K562 (cell line): Measurements from ENCODE around the gene CCDC152. TPM values are rescaled to one million over a fixed set of nuclear protein-coding genes. Genes with fewer than 3 reads are reported as not detected.
A peak's percentile ranks its signal among the peaks of the same experiment; 100 is the strongest.

Experiments
- BCLAF1 ChIP-seq, 2 experiments: fragments of 450-650 bp in 1 of 2; IDR thresholded peaks; 2 replicates each; pipeline ENCODE4 v1.6.1; 2011 to 2017; ENCODE audit warnings: low read depth in 2 of 2, antibody characterized with exemption in 1 of 2, borderline replicate concordance in 1 of 2, low read length in 1 of 2, mild to moderate bottlenecking in 1 of 2, mixed read lengths in 1 of 2; ENCODE audit not compliant: control insufficient read depth in 1 of 2
- EP400 ChIP-seq: fragments of 450-650 bp; IDR thresholded peaks from 2 replicates; pipeline ENCODE4 v1.6.1; 2017; ENCODE audit warnings: antibody characterized with exemption, mild to moderate bottlenecking, moderate library complexity
- GTF2A2 ChIP-seq: IDR thresholded peaks from 2 replicates; pipeline ENCODE4 v1.6.1; 2016; ENCODE audit warnings: mild to moderate bottlenecking, missing genetic modification characterization, missing compliant biosample characterization
- KDM5B ChIP-seq: fragments of 200-600 bp; sonication (generic); IDR thresholded peaks from 2 replicates; pipeline ENCODE4 v1.6.1; 2012; ENCODE audit warnings: low read depth, mild to moderate bottlenecking, moderate library complexity, low read length, control low read depth, inconsistent platforms; ENCODE audit not compliant: insufficient replicate concordance
- LEF1 ChIP-seq: fragments of 450-650 bp; IDR thresholded peaks from 2 replicates; pipeline ENCODE4 v1.6.1; 2016; ENCODE audit warnings: mild to moderate bottlenecking
- MAFF ChIP-seq: IDR thresholded peaks from 2 replicates; pipeline ENCODE4 v1.6.1; 2012; ENCODE audit warnings: low read length, improper control_type of control experiment
- NONO ChIP-seq, 2 experiments: fragments of 200-400 bp in 1 of 2; fragments of 450-650 bp in 1 of 2; formaldehyde crosslinking in 1 of 2; IDR thresholded peaks; 2 replicates each; pipeline ENCODE4 v1.6.1; 2017; ENCODE audit warnings: low read depth in 2 of 2, mild to moderate bottlenecking in 2 of 2, moderate library complexity in 2 of 2, low read length in 1 of 2
- NR2C1 ChIP-seq, 2 experiments: fragments of 450-650 bp; IDR thresholded peaks; 2 replicates each; pipeline ENCODE4 v1.6.1; 2017; ENCODE audit warnings: mild to moderate bottlenecking in 2 of 2, antibody characterized with exemption in 1 of 2, inconsistent platforms in 1 of 2, missing compliant biosample characterization in 1 of 2, missing genetic modification characterization in 1 of 2
- POLR2B ChIP-seq: fragments of 450-650 bp; IDR thresholded peaks from 2 replicates; pipeline ENCODE4 v1.6.1; 2018; ENCODE audit warnings: low read depth; ENCODE audit not compliant: partially characterized antibody
- PRDM10 ChIP-seq: fragments of 450-650 bp; IDR thresholded peaks from 2 replicates; pipeline ENCODE4 v1.6.1; 2018; ENCODE audit not compliant: partially characterized antibody
- RBFOX2 ChIP-seq: fragments of 200-400 bp; formaldehyde crosslinking; IDR thresholded peaks from 2 replicates; pipeline ENCODE4 v1.6.1; 2017; ENCODE audit warnings: low read depth, mild to moderate bottlenecking, low read length, moderate library complexity
- SIN3B ChIP-seq: fragments of 450-650 bp; IDR thresholded peaks from 2 replicates; pipeline ENCODE4 v1.6.1; 2017; ENCODE audit warnings: low read depth, mild to moderate bottlenecking, moderate library complexity
- SNIP1 ChIP-seq: fragments of 450-650 bp; IDR thresholded peaks from 2 replicates; pipeline ENCODE4 v1.7.1; 2017; ENCODE audit warnings: low read depth, mild to moderate bottlenecking
- TAF9B ChIP-seq: fragments of 450-650 bp; IDR thresholded peaks from 2 replicates; pipeline ENCODE4 v1.6.1; 2018; ENCODE audit warnings: mild to moderate bottlenecking; ENCODE audit not compliant: partially characterized antibody
- WHSC1 ChIP-seq: IDR thresholded peaks from one replicate; pipeline ENCODE4 v1.6.1; 2012; ENCODE audit warnings: low read length, control low read depth, inconsistent platforms
- ZNF507 ChIP-seq: conservative IDR thresholded peaks from 2 replicates; pipeline ENCODE4 v1.6.1; 2017; ENCODE audit warnings: missing genetic modification characterization, missing compliant biosample characterization
- polyA plus RNA-seq, 8 experiments: library from polyadenylated mRNA; depleted of rRNA in 4 of 8; stranded (reverse) in 5 of 8; unstranded in 3 of 8; fragments of >200 nt; fragmentation: Nextera tagmentation in 2 of 8; fragmentation: Illumina TruSeq in 1 of 8; extraction: Ambion mirVana in 2 of 8; extraction: Trizol in 1 of 8; gene quantifications; 2 replicates each; pipeline versions ENCODE4 v1.2.1 to v1.2.3, GENCODE V29; 2011 to 2014; ENCODE audit warnings: inconsistent platforms in 1 of 8, missing spikeins in 1 of 8
- total RNA-seq, 7 experiments: library from RNA; depleted of rRNA in 6 of 7; stranded (reverse); fragments of >200 nt in 6 of 7; fragmentation: Illumina TruSeq in 2 of 7; extraction: Trizol in 2 of 7; gene quantifications; 2 replicates each; pipeline versions ENCODE4 v1.2.1 to v1.2.3, GENCODE V29; 2011 to 2021; ENCODE audit warnings: low replicate concordance in 1 of 7
- TF ChIP-seq, protein P1 (sequence below): sonication (generic); formaldehyde crosslinking; IDR thresholded peaks from 2 replicates; pipeline ENCODE4 v1.5.0; 2020; ENCODE audit warnings: missing genetic modification reagents

CCDC152 gene
- total and polyA plus RNA-seq, 9 of the 15 experiments (the other 6 are each of a cell fraction or from before 2014, with no cell fraction given), result 2.5 to 11.6 (median 5.1) TPM

GRCh38 chr5:42811591-42812446 is 55.2 kb downstream of the CCDC152 start, which contains the start of gene SELENOP (continued):
- TF ChIP-seq, protein P1, sequence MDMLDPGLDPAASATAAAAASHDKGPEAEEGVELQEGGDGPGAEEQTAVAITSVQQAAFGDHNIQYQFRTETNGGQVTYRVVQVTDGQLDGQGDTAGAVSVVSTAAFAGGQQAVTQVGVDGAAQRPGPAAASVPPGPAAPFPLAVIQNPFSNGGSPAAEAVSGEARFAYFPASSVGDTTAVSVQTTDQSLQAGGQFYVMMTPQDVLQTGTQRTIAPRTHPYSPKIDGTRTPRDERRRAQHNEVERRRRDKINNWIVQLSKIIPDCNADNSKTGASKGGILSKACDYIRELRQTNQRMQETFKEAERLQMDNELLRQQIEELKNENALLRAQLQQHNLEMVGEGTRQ (CRISPR knock-in tag), result no peak
- no peak for TF ChIP-seq SIN3B
- TF ChIP-seq KDM5B, result peak; percentile 16
- TF ChIP-seq MAFF, result peak; percentile 97
- TF ChIP-seq TAF9B, result peak; percentile 16
- peak; percentile 21; the same call in 1 of the 2 replicates for TF ChIP-seq EP400
- TF ChIP-seq ZNF507 (tag), result no peak
- no peak for TF ChIP-seq SNIP1
- peak; percentile 61 for TF ChIP-seq RBFOX2
- 0 out of 2 replicates have a peak, but pooled peaks have one; percentile 41 for TF ChIP-seq NR2C1 (IDR thresholded peaks at IDR 0.05)
- no peak for TF ChIP-seq NR2C1 (tag; IDR thresholded peaks at IDR 0.05)
- peak; percentile 20 to 97; a peak in 3 of 4 replicates for TF ChIP-seq NONO (IDR thresholded peaks at IDR 0.05; ENCODE audit: low read depth in 2 of 2, low read length in 1 of 2)
- no peak for TF ChIP-seq WHSC1
- TF ChIP-seq POLR2B, result peak; percentile 57
- TF ChIP-seq BCLAF1 (IDR thresholded peaks at IDR 0.05; ENCODE audit: borderline replicate concordance in 1 of 2, control insufficient read depth in 1 of 2, low read depth in 2 of 2, low read length in 1 of 2), result peak in 1 of 2 experiments; percentile 73; a peak in 1 of 4 replicates
- TF ChIP-seq GTF2A2 (tag), result peak; percentile 88
- peak; percentile 99 for TF ChIP-seq PRDM10
- peak; percentile 46; the same call in 1 of the 2 replicates for TF ChIP-seq LEF1
